HG03095 (cell line): ENCODE measurements around the gene PTPRG.
"Not testable (repeated sequence)": the region's sequence is repeated elsewhere in the genome, so short reads cannot be mapped to it uniquely, and the experiment has no call there.

Experiments used
- ATAC-seq: cut with Tn5 transposase; IDR thresholded peaks from one replicate; pipeline ENCODE4 v1.9.1; 2021; ENCODE audit warnings: moderate library complexity; ENCODE audit not compliant: unreplicated experiment

The PTPRG gene

DNA sequence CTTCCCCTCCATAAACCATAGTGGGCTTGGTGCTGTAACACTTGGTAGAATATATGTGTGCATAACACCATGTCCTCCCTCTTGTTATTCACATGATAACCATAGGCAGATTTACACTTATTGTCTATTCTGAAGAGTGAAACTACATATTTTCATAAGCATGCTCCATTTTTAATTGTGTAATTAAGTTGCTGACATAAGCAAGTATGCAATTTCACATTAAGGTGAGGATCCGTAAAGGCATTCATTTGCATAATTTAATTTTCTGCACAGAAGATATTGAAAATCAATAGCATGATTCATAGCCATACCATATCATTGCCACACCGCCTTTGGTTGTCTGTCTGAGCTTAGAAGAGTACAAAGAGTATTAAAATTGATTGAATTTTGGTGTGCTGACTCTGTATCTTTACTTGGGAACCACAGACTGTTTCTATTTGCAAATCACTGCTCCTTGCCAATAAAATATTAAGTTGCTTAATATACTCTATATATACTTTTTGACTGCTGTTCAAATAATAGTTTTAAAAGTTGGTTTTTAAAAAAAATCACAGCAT is 182.4 kb downstream of the PTPRG start:
- ATAC-seq: no peak

GRCh38 chr3:61748288-61748687 is 186.9 kb downstream of the PTPRG start:
- ATAC-seq: no peak

- no peak for ATAC-seq
Measured at GRCh38 chr3:61750766-61751165, 189.4 kb downstream of the PTPRG start.

DNA sequence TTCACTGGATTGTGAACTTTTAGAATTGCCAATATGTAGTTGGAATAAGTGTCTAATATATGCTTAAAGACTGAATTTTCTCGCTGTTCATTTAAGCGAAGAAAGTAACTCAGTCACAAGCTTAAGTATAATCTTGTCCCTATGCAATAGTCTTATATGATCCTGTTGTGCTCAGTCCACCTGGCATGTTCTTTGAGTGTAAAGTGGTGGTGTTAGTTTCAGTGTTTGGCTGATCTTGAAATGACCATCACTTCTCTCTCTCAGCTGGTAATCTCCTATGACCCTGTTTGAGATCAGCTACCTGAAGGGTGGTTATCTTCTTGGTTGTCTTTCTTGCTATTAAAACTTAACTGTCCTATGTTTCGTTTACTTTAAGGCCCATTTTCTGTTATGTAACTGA is 197.5 kb downstream of the PTPRG start:
- ATAC-seq: no peak

- not testable (repeated sequence) for ATAC-seq
Measured at GRCh38 chr3:61760783-61761182, 199.4 kb downstream of the PTPRG start.

- ATAC-seq: no peak
Measured at GRCh38 chr3:61761694-61762430, 200.5 kb downstream of the PTPRG start.

GRCh38 chr3:61765157-61765876 is 203.9 kb downstream of the PTPRG start:
- ATAC-seq: no peak

- no peak for ATAC-seq
Measured at GRCh38 chr3:61768284-61769037, 207.1 kb downstream of the PTPRG start.

GRCh38 chr3:61769266-61769990 is 208.1 kb downstream of the PTPRG start:
- no peak for ATAC-seq

DNA sequence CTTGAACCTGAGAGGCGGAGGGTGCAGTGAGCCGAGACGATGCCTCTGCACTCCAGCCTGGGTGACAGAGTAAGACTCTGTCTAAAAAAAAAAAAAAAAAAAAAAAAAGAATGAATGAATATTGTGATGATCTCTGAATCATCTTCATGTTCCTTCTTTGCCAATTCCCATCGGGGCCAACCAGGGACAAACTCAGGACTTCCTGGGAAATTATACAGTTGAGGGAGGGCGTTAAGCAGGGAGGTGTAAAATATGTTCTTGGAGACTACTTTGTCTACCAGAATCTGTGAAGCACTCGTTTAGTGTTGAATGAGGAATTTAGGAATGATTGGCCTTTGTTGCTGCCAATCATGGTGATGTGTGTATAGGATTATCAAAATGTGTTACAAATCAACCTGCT is 210.6 kb downstream of the PTPRG start:
- ATAC-seq: no peak

DNA sequence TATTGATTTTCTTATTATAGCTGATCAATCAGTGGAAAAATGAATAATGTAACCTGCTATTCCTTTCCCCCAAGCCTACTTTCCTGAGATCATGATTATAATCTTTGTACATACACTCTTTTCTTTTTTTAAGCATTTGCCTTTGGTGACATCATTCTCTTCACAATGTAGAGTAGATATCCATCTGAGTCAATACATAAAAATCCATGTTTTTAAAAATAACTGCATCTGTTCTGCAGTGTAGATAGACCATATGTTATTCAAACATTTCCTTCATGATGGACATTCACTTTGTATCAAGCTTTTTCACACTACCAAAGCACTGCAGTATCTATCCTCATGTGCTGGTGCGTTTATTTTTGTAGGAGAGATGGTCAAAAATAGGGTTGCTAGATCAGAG is 211.1 kb downstream of the PTPRG start:
- ATAC-seq: no peak

GRCh38 chr3:61774279-61774890 is 213.0 kb downstream of the PTPRG start:
- ATAC-seq: no peak

GRCh38 chr3:61776390-61776789 is 215.0 kb downstream of the PTPRG start:
- no peak for ATAC-seq

GRCh38 chr3:61777483-61777882 is 216.1 kb downstream of the PTPRG start:
- no peak for ATAC-seq

- no peak for ATAC-seq
Measured at GRCh38 chr3:61778095-61778494, 216.7 kb downstream of the PTPRG start.

DNA sequence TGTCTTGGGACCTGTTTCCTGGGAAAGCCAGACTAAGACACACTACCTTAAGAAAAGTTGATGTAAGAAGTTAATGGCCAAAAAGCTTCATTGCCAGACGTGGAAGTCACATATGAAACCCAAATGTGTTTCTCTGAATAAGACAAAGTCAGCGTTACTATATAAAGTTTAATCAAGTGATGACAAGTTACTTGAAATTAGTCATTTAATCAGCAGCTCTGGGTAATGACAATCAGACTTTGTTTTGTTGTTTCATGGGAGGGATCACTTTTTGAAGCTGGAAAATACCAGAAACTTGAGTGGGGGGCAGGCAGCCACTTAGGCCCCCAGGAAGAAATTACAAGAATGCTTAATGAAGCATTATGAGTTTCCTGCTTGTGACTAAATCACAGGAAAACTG is 218.6 kb downstream of the PTPRG start:
- no peak for ATAC-seq

DNA sequence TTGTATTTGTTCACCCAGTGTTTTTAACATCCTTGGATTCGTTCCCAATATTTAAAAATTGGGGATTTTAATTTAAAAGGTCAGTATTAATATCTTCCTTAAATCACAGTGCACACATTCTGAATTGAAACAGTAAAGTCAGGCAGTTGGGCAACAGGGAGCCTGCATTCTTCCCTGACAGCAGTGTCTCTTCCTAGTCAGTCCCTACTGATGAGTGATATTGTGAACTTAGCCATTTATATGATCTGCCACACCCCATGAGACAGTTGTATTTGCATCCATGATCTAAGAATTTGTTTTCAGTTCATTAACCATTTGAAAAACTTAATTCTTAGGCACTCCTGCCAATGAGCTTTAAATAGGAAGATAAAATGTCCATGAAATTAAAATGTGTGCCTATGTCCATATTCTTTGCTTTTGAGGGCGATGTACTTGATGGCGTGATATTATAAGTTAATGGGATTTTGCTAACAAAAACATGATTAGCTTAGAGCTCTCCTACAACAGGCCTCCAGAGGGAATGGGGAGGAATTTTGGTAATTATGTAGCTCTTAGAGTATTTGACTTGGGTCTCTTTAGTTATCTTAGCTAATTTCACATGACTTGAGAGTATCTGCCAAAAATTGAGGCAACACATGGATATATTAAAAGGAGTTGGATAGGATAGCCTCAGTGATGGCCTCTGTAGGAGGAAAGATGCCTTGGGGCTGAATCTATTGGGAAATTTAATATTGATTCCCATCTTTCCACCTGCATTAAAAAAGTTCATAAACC is 219.3 kb downstream of the PTPRG start:
- ATAC-seq: no peak

DNA sequence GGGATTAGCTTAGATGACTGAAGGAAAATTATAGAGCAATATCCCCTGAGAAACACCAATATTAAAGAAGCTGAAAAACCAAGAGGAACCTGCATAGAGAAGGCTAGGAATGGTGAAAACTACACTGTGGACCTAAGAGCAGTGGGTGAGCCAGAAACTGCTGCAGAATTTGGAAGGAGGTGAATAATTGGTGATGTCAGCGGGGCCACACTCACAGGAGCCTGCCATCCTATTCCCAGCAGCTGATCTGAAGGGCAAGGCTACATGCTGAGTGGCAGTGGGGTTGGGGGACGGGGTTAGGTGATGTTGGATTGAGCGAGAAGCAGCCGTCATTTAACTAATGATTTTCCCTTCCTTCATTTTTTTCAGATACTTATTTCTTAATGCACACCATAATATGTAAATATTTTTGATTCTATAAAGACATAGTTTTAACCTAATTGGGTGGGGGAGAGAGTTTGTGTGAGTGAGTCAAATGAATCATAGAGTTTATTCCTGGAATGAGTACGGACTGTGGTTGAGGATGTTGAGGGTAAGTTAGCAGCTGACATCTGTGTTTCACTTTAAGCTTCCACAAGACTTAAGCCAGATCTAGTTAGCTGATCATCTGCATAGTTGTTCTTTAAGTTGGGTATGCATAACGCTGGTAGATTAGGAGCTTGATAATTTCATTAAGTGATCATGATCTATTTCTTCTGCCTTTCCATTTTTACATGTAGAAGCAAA is 222.8 kb downstream of the PTPRG start:
- no peak for ATAC-seq
